Stimulated activated CD8-positive, alpha-beta memory T cell treated with anti-CD3 and anti-CD28 coated beads, Interleukin-7, amount 100 ng/mL, for 1 hour (primary cell): ENCODE data around the gene LCAT.

Source experiments
- DNase-seq, 2 donors: peaks; one replicate each; pipeline ENCODE4 v3.0.0-alpha.2; 2020; ENCODE audit warnings: low read depth in 2 of 2

LCAT gene

DNA sequence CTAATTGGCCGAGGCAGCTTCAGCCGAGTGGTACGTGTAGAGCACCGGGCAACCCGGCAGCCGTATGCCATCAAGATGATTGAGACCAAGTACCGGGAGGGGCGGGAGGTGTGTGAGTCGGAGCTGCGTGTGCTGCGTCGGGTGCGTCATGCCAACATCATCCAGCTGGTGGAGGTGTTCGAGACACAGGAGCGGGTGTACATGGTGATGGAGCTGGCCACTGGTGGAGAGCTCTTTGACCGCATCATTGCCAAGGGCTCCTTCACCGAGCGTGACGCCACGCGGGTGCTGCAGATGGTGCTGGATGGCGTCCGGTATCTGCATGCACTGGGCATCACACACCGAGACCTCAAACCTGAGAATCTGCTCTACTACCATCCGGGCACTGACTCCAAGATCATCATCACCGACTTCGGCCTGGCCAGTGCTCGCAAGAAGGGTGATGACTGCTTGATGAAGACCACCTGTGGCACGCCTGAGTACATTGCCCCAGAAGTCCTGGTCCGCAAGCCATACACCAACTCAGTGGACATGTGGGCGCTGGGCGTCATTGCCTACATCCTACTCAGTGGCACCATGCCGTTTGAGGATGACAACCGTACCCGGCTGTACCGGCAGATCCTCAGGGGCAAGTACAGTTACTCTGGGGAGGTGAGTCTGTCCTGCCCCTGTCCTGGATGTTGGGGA lies 34.7 kb downstream of the LCAT start:
- no peak for DNase-seq

DNA sequence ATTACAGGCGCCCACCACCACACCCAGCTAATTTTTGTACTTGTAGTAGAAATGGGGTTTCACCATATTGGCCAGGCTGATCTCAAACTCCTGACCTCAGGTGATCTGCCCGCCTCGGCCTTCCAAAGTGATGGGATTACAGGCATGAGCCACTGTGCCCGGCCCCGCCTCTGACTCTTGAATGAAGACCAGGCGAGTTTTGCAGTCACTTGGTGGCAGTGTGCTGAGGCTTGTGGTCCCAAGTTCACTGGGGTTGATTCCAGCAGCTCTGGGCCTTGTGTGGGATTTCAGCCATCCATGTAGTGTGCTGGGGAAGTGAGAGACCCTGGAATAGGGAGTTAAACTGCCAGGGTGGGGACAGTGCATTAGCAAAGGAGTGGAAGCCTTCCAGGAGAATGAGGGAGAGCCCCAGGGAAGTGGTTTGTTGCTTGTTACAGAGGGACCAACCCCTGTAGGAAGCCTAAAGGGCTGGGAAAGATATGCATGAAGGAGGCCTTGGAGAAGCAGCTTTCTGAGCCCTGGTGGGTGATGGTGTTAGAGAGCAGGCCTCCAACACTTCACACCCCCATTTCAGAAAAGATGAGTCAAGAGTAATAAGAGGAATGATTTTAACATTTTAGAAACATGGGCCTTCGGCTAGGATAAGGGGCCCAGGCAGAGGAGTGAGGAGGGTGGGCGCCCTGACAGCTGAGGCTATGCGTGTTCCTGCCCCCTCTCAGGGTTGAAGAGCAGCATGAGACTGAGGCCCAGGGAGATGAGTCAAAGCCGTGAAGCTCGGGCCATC lies 36.3 kb downstream of the LCAT start:
- DNase-seq, result no peak

DNA sequence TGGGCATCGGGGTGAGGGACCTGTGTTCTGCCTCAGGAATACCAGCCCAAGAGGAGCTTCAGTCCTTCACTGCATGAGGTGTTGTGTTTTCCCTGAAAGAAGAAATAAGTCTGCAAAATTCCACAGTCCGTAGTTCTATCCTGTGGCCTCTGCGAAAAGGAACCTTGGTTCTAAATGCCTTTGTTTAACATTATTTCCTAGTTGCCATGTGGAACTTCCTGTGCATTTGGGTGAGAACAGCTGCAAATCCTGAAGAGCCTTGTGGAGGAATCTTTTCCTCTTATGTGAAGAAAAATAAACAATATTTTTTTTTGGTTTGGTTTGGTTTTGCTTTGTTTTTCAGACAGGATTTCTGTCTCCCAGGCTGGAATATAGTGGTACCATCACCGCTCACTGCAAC lies 41.1 kb downstream of the LCAT start:
- DNase-seq, result no peak

DNA sequence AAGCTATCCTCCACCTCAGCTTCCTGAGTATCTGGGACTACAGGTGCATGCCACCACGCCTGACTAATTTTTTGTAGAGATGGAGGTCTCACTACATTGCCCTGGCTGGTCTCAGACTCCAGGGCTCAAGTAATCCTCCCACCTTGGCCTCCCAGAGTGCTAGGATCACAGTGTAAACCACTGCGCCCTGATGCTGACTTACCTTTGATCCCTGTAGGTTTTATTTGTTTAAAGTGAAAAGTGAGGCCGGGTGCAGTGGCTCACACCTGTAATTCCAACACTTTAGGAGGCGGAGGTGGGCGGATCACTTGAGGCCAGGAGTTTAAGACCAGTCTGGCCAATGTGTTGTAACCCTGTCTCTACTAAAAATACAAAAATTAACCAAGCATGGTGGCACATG lies 42.2 kb downstream of the LCAT start:
- DNase-seq, result no peak

DNA sequence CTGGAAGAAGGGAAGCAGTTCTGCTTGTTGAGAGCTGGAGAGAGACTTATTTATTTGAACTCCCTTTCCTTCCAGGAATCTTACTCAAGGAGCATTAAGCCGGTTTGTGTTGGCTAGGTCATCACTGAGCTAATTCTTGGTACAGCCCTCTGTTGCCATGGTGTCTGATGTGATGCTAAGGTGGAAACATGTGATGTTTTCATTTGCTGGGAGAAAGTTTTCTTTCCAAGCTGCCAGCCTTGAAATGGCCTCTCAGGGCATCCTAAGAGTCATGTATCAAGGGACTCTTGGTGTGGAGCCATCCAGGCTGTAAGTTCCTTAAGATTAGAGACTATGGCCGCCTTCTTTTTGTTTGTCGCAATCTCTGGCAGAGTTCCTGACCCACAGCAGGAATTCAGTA lies 46.7 kb downstream of the LCAT start:
- no peak for DNase-seq

DNA sequence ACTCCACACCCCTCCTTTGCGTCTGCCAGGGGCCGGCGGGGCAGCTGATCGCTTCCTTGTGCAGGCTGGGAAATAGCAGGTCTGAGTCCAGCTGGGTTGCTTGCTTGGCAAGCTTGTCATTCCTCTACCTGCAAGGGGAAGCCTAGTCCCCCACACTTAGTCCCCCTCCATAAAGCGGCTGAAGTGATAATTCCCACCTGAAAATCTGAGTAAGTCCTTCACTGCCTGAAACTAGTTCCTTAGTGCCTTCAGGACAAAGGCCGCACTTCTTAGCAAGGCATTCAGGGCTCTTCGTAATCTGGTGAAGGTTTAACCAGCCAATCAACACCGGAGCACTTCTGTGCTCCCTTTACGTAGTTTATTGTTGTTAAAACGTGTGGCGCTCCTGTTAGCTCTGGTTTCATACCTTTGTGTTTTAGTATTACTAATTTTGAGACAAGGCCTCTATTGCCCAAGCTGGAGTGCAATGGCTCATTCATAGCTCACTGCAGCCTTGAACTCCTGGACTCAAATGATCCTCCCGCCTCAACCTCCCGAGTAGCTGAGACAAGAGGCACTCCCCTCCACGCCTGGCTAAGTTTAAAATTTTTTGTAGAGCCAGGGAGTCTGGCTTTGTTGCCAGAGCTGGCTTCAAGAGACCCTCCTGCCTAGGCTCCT lies 50.0 kb downstream of the LCAT start:
- no peak for DNase-seq

DNA sequence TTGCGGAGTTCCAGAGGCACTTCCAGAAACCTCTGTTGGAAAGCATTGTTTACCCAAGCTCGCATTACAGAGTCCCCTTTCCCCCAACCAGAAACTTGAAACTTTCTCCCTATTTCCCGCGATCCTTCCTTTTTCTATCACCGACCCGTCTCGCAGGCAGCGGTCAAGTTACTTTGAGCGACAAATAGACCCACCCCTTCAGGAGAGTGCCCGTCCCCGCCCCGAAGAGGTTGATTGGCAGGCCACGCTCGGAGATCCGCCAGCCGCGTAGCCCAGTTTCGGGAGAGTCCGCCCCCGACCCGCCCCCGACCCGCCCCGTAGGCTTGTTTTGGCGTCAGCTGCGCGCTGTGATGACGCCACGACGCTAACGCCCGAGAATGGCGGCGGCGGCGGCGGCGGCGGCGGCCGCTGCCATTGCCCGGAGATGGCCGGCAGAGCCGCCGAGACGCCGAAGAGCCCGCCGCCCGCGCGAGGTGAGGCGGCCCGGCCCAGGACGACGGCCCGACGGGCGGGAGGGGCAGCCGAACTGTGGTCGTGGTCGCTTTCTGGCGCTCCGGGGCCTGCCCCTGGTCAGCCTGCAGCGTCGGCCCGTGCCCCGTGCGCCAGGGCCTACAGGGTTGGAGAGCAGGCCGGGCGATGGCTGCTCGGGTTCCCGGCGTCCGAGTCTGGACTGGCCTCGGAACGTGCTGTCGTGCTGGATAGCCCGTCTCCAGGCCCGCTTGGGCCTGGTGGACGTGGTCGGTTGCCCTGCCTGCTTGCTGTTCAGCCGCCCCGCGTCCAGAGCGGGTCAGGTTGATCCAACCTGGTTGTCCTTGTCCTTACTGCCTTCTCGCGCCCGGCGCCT lies 50.8 kb downstream of the LCAT start, which contains the start of gene PSKH1:
TSS of gene PSKH1 (plus strand) at position 356 of the 844 bp plus-strand sequence. CDS start 15,496 bp downstream, outside the sequence.
- peak; percentile 81 to 85 for DNase-seq

DNA sequence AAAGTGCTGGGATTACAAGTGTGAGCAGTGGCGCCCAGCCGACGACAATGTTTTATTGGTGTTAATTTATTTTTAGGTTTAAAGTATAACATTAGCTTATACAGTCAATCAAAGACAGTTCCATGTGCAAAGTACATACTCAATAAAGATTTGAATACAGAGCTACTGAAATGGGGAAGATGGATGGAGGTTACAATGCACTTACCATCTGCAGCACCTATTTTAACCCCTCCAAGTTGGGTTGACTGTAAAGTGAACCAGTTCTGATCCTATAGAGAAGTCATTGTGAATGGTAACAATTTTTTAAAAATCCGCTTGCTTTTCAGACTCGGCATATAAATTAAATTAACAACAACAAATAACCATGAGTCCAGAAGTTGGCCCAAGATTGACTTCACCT lies 51.5 kb downstream of the LCAT start:
- DNase-seq, result no peak
